GM21390 (cell line): Measurements from ENCODE around the gene DUSP1.
"Not testable (repeated sequence)": the region's sequence is repeated elsewhere in the genome, so short reads cannot be mapped to it uniquely, and the experiment has no call there.

Source experiments
- ATAC-seq: cut with Tn5 transposase; IDR thresholded peaks from one replicate; pipeline ENCODE4 v1.9.1; 2021; ENCODE audit not compliant: unreplicated experiment

The DUSP1 gene

GRCh38 chr5:172770675-172771438 lies at the start of gene DUSP1:
TSS of gene DUSP1 (minus strand) at chr5:172771195. CDS start at chr5:172770952, 243 bp downstream.
- ATAC-seq, result peak; percentile 60

DNA sequence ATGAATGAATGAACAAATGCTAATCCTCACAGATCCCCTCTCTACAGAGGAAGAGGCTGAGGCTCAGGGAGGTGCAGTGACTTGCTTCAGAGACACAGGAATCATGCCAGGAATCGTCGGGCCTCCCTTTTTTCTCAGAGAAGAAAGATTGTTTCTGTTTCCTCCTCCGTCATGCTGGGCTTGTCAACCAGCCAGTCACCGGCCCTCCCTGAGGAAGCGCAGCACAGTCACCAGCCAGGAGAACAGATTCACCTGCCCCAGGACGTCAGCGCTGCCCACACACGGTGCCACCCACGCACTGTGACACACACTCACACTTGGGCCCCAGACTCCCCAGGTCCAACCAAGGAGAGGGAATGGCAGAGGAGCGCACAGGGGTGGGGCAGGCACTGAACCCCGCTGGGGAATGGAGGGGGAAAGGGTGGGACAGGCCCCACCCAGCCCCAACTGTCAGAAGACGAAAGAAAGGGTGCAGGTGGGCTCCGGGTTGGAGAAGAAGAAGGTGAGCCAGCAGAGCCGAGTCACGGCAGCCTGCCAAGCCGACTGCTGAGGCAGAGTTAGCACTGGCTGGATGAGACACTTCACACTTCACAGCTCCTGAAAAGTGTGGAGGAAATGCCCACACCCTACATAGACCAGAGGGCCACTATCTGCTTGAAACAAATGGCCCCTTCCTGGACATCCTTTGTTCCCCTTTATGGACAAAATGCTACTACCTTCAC lies 49.2 kb upstream of the DUSP1 start:
- ATAC-seq, result no peak

- no peak for ATAC-seq
These were observed 48.6 kb upstream of the DUSP1 start for GRCh38 chr5:172819569-172819968.

DNA sequence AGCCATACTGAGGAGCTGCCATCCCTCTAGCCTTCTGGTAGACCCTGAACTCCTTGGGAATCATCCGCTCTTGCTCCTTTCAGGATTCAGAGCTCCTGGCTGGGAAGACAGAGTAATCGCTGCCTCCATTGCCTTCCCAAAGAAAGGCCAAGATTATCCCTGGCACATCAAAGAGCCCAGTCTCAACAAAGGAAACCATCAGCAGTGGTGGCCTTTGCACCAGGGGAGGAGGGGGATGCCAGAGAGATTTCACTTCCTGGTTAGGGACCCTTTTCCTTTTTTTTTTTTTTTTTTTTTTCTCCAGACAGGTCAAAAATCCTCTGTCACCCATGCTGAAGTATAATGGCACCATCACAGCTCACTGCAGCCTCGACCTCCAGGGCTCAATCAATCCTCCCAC lies 47.1 kb upstream of the DUSP1 start:
- ATAC-seq, result no peak

- no peak for ATAC-seq
These were observed 46.7 kb upstream of the DUSP1 start for GRCh38 chr5:172817664-172818063.

DNA sequence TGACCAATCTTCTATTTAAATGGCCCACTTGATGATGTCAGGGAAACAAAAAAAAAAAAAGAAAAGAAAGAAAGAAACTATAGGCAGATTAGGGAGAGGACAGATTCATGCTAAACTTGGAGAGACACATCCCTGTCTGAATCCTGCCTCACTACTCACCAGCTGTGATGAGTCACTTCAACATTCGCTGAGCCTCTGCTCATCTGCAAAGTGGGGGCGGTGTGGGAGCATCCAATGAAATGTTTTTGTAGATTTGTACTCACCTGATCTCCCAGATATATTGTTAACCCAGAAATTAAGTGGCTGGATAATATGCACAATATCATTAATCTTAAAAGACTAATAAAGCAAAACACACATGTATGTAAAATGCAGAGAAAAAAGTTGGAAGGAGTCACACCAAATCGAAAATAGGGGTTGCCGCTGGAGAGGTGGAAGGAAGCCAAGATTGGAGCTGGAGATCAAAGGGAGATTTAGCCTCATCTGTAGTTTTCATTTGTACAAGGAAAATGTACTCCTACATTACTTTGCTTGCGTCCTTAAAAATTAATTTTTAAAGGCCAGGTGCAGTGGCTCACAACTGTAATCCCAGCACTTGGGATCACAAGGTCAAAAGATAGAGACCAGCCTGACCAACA lies 46.0 kb upstream of the DUSP1 start:
- no peak for ATAC-seq

DNA sequence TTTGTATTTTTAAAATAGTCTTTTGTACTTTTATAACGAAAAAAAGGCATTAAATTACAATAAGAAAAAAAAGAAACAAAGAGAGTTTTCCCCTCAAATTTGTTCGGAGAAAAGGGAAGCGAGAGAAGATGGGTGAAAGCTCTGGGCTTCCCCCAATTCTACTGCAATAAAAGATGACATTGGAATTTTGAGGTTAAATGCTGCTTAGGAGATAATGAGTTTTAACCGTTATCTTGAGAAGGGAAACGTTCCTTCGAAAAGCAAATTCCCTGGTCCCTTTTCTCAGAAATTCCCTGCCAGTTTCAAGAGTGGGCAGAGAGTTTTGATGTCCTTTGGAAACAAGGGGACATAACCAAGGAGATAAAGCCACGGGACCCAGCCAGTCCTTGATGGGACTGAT lies 44.6 kb upstream of the DUSP1 start:
- no peak for ATAC-seq

DNA sequence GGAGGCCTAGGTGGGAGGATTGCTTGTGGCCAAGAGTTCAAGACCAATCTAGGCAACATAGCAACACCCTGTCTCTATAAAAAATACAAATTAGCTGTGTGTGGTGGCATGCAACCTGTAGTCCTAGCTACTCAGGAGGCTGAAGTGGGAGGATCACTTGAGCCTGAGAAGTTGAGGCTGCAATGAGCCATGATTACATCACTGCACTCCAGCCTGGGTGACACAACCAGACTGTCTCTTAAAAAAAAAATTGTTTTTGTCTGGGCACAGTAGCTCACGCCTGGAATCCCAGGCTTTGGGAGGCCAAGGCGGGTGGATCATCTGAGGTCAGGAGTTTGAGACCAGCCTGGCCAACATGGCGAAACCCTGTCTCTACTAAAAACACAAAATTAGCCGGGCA lies 40.0 kb upstream of the DUSP1 start:
- ATAC-seq, result not testable (repeated sequence)

DNA sequence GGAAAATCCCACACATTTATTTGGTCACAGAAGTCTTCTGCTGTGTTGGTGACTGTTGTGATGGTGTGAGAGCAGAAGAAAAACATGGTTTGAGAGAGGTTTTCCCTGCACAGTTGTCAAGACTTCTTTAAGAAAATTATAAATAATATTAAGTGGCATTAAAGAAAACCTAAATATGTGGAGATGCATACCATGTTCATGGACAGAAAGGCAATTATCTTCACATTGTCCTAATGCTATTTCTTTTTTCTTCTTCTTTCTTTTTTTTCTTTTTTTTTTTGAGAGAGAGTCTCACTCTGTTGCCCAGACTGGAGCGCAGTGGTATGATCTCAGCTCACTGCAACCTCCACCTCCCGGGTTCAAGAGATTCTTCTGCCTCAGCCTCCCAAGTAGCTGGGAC lies 38.8 kb upstream of the DUSP1 start:
- ATAC-seq, result no peak

- no peak for ATAC-seq
These were observed 36.8 kb upstream of the DUSP1 start for GRCh38 chr5:172807766-172808311.

- ATAC-seq, result peak; percentile 96
These were observed 36.1 kb upstream of the DUSP1 start for GRCh38 chr5:172806897-172807672.

DNA sequence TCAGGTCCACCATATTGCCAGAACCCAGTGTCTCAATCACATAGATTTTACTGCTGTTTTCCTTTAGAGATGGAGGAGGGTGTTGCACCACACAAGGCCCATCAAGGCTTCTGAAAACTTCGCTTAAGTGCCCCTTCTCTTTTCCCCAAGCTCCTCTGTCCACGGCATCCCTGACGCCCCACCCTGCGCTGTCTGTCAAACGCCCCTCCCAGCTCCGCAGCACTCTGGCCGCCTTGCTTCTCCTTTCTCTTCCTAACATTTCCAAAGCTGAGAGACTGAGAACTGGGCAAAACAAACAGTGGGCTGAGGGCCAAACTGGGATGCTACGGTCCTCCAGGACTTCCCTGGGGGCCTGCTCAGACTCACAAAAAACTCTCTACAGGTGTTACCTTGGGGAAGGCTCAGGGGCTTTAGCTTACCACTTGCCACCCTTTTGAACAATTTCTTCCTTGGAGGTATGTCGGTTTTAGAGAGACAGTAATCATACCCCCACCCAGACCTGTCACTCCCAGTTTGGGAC lies 34.8 kb upstream of the DUSP1 start:
- ATAC-seq, result no peak

DNA sequence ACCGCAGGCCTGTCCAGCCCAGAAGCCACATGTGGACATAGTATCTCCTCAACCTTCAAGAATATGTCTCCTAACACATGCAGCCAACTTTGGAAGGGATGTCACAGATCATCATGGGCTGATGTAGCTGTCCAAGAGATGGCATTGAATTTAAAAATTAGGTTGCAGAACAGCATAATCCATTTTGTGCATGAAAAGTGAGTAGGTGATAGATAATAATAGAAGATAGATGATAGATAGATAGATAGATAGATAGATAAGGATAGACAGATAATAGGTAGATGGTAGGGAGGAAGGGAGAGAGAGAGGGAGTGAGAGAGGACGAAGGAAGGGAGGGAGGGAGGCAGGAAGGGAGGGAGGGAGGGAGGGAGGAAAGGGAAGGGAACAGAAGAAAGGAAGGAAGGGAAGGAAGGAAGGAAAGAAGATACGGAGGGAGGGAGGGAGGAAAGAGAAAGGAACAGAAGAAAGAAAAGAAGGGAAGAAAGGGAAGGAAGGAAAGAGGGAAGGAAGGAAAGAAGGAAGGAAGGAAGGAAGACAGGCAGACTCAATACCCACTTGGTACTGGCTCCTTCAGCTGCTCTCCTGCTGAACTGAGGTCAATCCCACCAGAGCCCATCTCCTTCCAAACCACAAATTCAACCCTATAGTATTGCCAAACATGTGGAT lies 34.2 kb upstream of the DUSP1 start:
- ATAC-seq, result no peak

DNA sequence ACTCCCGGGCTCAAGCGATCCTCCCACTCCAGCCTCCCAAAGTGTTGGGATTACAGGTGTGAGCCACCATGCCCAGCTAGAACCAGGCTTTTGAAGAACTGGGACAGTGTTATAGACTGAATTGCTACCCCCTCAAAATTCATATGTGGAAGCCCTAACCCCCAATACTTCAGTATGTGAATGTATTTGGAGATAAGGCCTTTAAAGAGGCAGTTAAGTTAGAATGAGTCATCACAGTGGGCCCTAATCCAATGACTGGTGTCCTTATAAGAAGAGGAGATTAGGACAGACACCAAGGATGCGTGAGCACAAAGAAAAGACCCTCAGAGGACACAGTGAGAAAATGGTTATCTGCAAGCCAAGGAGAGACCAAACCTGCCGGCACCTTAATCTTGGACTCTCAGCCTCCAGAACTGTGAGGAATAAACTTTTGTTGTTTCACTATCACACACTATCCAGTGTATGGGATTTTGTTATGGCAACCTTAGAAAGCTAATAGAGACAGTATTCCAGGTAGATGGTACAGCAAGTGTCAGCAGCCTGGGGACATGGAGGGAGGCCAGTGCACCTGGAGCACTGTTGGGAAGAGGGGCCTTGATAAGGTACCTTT lies 31.7 kb upstream of the DUSP1 start:
- ATAC-seq, result no peak

DNA sequence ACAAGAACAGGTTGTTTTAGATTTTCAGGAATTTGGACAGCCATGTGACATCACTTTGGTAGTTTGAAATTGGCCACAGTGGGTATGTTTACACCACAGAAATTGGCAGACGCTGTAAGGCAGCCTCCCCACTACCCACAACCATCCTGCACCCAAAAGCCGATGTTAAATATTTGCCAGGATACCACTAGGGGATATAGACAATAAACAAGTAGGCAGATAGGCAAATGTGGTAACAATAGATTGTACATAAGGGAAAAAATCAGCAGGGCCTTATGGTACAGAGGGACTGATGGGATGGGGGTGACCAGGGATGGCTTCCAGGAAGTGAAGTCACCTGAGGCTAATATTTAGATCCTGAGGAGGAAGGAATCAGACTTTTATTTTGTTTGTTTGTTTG lies 31.1 kb upstream of the DUSP1 start:
- no peak for ATAC-seq

- no peak for ATAC-seq
These were observed 30.2 kb upstream of the DUSP1 start for GRCh38 chr5:172801179-172801671.

- ATAC-seq, result no peak
These were observed 29.1 kb upstream of the DUSP1 start for GRCh38 chr5:172800088-172800551.

DNA sequence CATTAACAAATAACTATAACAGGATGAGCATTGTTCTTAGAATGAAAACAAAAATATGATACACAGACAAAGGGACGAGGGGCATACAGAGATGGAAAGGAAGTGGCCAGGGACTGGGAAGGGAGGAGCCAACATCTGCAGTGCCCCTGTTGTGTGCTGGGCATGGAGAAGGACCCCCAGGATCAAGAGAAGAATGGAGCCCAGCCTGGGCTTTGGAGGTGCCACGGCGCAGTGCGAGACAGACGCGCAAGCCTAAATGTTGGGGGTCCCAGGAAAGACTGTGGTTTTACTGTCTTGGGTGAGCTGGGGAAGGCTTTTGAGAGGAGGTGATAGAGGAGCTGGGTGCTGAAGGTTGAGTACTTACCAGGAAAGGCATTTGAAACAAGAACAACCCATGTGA lies 28.4 kb upstream of the DUSP1 start:
- ATAC-seq, result no peak

DNA sequence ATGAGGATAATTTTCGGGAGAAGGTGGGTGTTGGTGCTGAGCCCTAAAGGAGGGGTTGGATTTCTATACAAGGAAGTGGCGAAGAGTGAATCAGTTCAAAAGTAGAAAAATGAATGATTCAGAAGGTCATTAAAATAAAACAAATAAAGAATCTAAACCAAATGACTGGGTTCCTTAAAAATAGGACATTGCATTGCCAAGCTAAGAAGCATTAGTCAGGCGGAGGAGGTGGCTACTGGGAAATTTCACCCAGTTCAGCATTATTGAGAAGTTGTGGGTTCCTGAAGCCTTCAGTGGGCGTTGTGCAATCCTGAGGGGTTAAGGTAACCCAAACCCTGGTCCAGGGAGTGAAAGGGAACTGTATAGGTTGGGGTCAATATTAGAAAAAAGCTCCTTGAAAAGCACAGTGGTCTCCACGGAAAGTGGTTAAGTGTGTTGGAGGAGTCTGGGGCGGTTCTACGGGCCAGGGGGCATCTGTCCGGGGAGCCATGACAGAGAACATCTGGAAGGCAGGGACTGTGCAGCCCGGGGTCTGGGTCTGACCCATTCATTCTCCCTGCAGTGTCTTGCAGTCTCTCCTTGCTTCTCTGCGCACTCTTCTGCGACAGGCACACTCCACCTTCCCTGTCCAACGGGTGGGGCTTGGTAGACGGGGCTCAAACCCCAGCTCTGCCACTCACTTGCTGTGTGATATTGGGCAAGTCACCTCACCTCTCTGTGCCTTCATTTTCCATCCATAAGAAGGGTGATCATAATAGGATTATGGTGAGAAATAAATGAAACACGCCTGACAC lies 27.6 kb upstream of the DUSP1 start:
- no peak for ATAC-seq
